Endothelial cell (in vitro differentiated cells): ENCODE results near the gene INO80E. TPM values are rescaled to one million over a fixed set of nuclear protein-coding genes. Genes with fewer than 3 reads are reported as not detected.

ENCODE experiments used
- DNase-seq: peaks from one replicate; pipeline ENCODE4 v3.0.0; 2021; ENCODE audit warnings: low spot score
- H3K27ac Mint-ChIP-seq: one replicate; pipeline ENCODE4 v1.8.0; 2021; ENCODE audit warnings: mixed read lengths, inconsistent platforms; ENCODE audit not compliant: unreplicated experiment
- H3K27me3 Mint-ChIP-seq: one replicate; pipeline ENCODE4 v1.8.0; 2021; ENCODE audit warnings: mild to moderate bottlenecking, moderate library complexity, mixed read lengths, inconsistent platforms; ENCODE audit not compliant: unreplicated experiment
- H3K36me3 Mint-ChIP-seq: one replicate; pipeline ENCODE4 v1.8.0; 2021; ENCODE audit warnings: mild to moderate bottlenecking, low read depth, mixed read lengths, inconsistent platforms; ENCODE audit not compliant: unreplicated experiment
- H3K4me1 Mint-ChIP-seq: one replicate; pipeline ENCODE4 v1.8.0; 2021; ENCODE audit warnings: mild to moderate bottlenecking, mixed read lengths, inconsistent platforms; ENCODE audit not compliant: unreplicated experiment
- H3K4me3 Mint-ChIP-seq: one replicate; pipeline ENCODE4 v1.8.0; 2021; ENCODE audit warnings: mild to moderate bottlenecking, mixed read lengths, inconsistent platforms; ENCODE audit not compliant: unreplicated experiment
- H3K9me3 Mint-ChIP-seq: one replicate; pipeline ENCODE4 v1.8.0; 2021; ENCODE audit warnings: mixed read lengths, inconsistent platforms; ENCODE audit not compliant: unreplicated experiment
- total RNA-seq: library from RNA; stranded (reverse); fragmentation: NEBNext Ultra II Directional; extraction: Animal tissue kit (Norgen Biotek cat#: 25700); gene quantifications from one replicate; pipeline ENCODE4 v1.2.1, GENCODE V29; 2021; ENCODE audit not compliant: unreplicated experiment
- TF ChIP-seq, protein P1 (sequence below): fragments of 200-600 bp; sonication (generic); IDR thresholded peaks from one replicate; pipeline ENCODE4 v1.5.0; 2021; ENCODE audit warnings: antibody characterized with exemption; ENCODE audit not compliant: unreplicated experiment

INO80E gene
- total RNA-seq, 1 donor from 2014 or later = 94.4 TPM

DNA sequence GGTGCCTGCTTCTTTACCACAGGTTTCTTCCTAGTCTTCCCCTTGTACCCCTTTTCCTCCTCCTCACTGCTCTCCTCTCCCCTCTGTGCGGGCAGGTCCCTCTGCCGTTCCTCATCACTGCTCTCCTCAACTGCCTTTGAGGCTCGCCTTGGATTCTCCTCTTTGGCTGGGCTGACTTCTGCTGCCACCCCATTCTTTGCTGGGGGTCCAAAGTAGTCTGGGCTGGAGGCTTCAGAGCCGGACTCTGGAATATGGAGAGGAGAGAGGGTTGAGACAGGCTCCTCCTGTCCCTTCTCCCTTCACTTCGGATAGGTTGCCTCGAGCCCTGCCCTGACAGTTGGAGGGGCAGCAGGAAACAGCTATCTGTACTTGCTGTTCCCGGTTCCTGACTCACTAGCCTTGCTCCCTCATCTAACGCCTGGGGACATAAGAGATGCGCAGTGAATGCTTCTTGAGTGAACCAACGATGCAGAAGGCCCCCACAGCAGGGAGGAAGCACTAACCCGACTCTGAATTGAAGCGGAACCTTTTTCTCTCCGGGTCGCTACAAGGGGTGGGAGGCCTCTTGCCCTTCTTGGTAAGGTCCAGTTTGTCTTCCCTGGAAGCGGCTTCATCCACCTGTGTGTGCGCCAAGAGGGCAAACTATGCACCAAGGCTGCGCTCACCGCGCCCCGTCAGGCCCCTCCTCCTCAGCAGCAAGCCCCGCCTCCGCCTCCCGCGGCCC is 1.3 kb upstream of the INO80E start:
- peaks cover 57% of the 10 kb centered on the region for H3K4me1 Mint-ChIP-seq

DNA sequence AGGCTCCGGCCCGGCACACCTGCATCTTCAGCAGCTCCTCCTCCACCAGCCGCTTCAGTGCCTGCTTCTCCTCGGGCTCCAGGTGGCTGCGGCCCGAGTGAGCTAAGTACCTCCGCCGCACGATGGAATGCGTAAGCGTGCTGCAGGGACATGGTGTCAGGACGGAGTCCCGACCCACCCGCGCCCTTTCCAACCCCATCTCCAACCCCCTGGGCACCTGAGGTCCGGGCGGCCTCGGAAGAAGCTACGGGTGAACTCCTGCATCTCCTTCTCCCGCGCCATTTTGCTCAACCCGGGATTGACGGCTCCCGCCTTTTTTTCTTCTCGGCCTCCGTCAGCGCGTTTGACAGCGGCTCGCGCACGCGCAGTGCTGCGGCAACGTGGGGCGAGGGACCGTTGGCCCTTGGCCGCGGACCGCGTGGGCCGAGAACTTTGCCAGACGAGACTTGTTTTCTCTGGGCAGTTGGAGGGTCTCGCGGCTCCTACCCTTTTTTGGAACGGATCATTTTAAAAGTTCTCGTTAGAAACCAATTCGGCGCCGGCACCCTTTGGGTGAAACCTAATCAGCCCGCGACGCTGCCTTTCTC is 624 bp upstream of the INO80E start, which contains the start of gene HIRIP3:
HIRIP3 (minus strand) TSS at position 294 of the 587 bp plus-strand sequence; CDS start at position 282, 12 bp downstream.
- peak; percentile 75 for DNase-seq
- Mint-ChIP-seq H3K4me1 (peaks cover 54% of the 10 kb centered on the region), H3K27ac (peak within 1 kb of the TSS; percentile 81), H3K27me3 (peaks cover 41% of the 10 kb centered on the region), H3K4me3 (peak within 1 kb of the TSS; percentile 96), H3K36me3 (peaks cover 46% of the 10 kb centered on the region), H3K9me3 (no peaks in the 10 kb centered on the region)
- TF ChIP-seq, protein P1, sequence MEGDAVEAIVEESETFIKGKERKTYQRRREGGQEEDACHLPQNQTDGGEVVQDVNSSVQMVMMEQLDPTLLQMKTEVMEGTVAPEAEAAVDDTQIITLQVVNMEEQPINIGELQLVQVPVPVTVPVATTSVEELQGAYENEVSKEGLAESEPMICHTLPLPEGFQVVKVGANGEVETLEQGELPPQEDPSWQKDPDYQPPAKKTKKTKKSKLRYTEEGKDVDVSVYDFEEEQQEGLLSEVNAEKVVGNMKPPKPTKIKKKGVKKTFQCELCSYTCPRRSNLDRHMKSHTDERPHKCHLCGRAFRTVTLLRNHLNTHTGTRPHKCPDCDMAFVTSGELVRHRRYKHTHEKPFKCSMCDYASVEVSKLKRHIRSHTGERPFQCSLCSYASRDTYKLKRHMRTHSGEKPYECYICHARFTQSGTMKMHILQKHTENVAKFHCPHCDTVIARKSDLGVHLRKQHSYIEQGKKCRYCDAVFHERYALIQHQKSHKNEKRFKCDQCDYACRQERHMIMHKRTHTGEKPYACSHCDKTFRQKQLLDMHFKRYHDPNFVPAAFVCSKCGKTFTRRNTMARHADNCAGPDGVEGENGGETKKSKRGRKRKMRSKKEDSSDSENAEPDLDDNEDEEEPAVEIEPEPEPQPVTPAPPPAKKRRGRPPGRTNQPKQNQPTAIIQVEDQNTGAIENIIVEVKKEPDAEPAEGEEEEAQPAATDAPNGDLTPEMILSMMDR = no peak

More for the DNA sequence above, 1.3 kb upstream of the INO80E start:
- Mint-ChIP-seq H3K36me3 (peaks cover 52% of the 10 kb centered on the region), H3K9me3 (no peaks in the 10 kb centered on the region), H3K4me3 (peak overlapping the region; percentile 96), H3K27ac (peak overlapping the region; percentile 81), H3K27me3 (peaks cover 39% of the 10 kb centered on the region)
- TF ChIP-seq, protein P1 = no peak
- no peak for DNase-seq

DNA sequence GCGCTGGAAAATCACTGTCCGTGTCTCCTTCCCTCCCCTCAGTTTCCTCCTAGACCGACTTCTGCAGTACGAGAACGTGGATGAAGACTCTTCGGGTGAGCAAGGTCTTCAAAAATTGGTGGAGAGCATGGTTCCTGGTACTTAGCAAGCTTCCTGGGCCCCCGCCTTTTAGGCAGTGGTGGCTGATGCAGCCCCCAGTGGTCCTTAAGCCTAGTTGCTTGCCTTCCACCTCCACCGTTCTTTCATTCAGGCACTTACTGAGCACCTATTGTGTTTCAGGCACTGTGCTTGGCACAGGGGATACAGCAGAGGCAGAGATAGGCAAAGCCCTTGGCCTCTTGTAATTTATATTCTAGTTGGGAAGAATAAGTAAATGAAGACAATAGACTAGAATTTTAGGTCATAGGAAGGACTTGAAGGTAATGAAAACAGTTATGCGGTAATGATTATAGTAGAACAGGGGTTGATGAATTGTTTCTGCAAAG is 767 bp downstream of the INO80E start:
- Mint-ChIP-seq H3K27ac (peak overlapping the region; percentile 74), H3K36me3 (peaks cover 40% of the 10 kb centered on the region), H3K4me1 (peaks cover 53% of the 10 kb centered on the region), H3K9me3 (no peaks in the 10 kb centered on the region), H3K27me3 (peaks cover 40% of the 10 kb centered on the region), H3K4me3 (peak overlapping the region; percentile 96)
- TF ChIP-seq, protein P1 = no peak
- DNase-seq = no peak

GRCh38 chr16:29999605-30000004 is 3.6 kb downstream of the INO80E start:
- Mint-ChIP-seq H3K27me3 (peaks cover 42% of the 10 kb centered on the region), H3K4me3 (peak overlapping the region; percentile 65), H3K9me3 (no peaks in the 10 kb centered on the region), H3K4me1 (peaks cover 32% of the 10 kb centered on the region), H3K27ac (peak overlapping the region; percentile 62), H3K36me3 (peaks cover 32% of the 10 kb centered on the region)
- TF ChIP-seq, protein P1 = no peak
- no peak for DNase-seq
